Adrenal gland (tissue), 5 donors: ENCODE measurements around the gene GLYATL3.
A peak's percentile ranks its signal among the peaks of the same experiment; 100 is the strongest.

Experiments used
- POLR2A ChIP-seq, 2 donors: fragments of 450-650 bp; IDR thresholded peaks; one replicate each; pipeline ENCODE4 v1.6.1; 2017; ENCODE audit warnings: antibody characterized with exemption in 2 of 2, mild to moderate bottlenecking in 2 of 2, moderate library complexity in 1 of 2
- TF ChIP-seq, protein P1 (sequence below), 6 experiments: fragments of 450-650 bp in 4 of 6; fragments of 200-600 bp in 2 of 6; sonication (generic) in 1 of 6; IDR thresholded peaks; 1 replicate in 5 of 6; 2 replicates in 1 of 6; pipeline versions ENCODE4 v1.5.1 to v1.8.0; 2016 to 2021; ENCODE audit warnings: antibody characterized with exemption in 6 of 6, mild to moderate bottlenecking in 2 of 6, moderate library complexity in 1 of 6
- donor health status: DM: no; HTN: no; CAD: no.

DNA sequence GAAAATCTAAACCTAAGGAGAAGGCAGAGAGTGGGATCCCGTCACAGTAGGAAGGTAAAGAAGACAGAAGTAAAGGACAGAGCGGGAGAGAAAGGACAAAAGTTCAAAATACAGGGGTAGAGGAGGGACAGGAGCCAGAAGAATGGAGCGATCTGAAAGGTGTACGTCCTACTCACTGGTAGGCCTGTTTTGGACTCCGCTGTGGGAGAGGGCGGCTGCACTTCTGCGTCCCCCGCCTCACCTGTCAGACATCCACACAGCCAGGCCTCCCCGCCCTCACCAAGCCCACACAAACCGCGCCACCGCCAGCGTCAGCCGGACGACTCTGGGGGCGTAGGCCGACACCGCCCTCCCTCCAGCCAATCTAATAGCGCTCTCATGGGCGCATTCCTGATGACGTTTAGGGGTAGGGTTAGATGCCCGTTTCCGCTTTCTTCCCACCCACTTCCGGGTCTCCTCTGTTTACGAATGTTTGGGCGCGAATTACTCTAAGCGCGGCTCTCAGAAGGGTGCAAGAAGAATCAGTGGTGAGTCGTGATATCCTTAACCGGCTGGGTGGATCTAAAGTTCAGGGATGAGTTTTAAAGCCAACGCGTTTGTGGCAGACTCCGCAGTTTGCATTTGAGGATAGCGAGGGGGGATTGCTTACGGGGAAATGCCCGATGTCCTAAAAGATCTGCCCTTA is 36.7 kb upstream of the GLYATL3 start, which contains the start of the genes CENPQ and MMUT:
- TF ChIP-seq, protein P1, sequence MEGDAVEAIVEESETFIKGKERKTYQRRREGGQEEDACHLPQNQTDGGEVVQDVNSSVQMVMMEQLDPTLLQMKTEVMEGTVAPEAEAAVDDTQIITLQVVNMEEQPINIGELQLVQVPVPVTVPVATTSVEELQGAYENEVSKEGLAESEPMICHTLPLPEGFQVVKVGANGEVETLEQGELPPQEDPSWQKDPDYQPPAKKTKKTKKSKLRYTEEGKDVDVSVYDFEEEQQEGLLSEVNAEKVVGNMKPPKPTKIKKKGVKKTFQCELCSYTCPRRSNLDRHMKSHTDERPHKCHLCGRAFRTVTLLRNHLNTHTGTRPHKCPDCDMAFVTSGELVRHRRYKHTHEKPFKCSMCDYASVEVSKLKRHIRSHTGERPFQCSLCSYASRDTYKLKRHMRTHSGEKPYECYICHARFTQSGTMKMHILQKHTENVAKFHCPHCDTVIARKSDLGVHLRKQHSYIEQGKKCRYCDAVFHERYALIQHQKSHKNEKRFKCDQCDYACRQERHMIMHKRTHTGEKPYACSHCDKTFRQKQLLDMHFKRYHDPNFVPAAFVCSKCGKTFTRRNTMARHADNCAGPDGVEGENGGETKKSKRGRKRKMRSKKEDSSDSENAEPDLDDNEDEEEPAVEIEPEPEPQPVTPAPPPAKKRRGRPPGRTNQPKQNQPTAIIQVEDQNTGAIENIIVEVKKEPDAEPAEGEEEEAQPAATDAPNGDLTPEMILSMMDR (IDR thresholded peaks at IDR 0.05), result no peak
- peak; percentile 61 to 73 for TF ChIP-seq POLR2A (IDR thresholded peaks at IDR 0.05)
